Brain microvascular endothelial cell (primary cell): ENCODE results near the gene TTYH1.

ENCODE experiments used
- DNase-seq: peaks from one replicate; pipeline ENCODE4 v3.0.0-alpha.2; 2020
- H3K27ac ChIP-seq: fragments of 250-450 bp; sonication (Bioruptor Pico); 2 replicates; pipeline ENCODE4 v1.5.1; 2020; ENCODE audit warnings: mild to moderate bottlenecking, moderate library complexity
- H3K27me3 ChIP-seq: fragments of 250-450 bp; sonication (Bioruptor Pico); replicated peaks from 2 replicates; pipeline ENCODE4 v1.5.1; 2020; ENCODE audit warnings: mild to moderate bottlenecking
- H3K36me3 ChIP-seq: fragments of 250-450 bp; sonication (Bioruptor Pico); replicated peaks from 2 replicates; pipeline ENCODE4 v1.5.1; 2020; ENCODE audit warnings: mild to moderate bottlenecking
- H3K4me3 ChIP-seq: 2 replicates; pipeline ENCODE4 v1.5.1; 2011; ENCODE audit warnings: low read depth, mild to moderate bottlenecking, control low read depth, low read length, moderate library complexity
- in situ Hi-C: cut with HindIII; loops from 2 replicates; pipeline ENCODE4 v1.10.0; 2017; ENCODE audit warnings: low sequenced_read_pairs, low pct_ligation_motif_present
- TF ChIP-seq, protein P1 (sequence below): IDR thresholded peaks from 2 replicates; pipeline ENCODE4 v1.5.1; 2011; ENCODE audit warnings: low read depth, mild to moderate bottlenecking, moderate library complexity, low read length, control low read depth, inconsistent platforms; ENCODE audit errors: missing control alignments

TTYH1 gene

GRCh38 chr19:54461613-54462012 is 46.3 kb downstream of the TTYH1 start:
- in situ Hi-C loops, result no loop called here
- TF ChIP-seq, protein P1, sequence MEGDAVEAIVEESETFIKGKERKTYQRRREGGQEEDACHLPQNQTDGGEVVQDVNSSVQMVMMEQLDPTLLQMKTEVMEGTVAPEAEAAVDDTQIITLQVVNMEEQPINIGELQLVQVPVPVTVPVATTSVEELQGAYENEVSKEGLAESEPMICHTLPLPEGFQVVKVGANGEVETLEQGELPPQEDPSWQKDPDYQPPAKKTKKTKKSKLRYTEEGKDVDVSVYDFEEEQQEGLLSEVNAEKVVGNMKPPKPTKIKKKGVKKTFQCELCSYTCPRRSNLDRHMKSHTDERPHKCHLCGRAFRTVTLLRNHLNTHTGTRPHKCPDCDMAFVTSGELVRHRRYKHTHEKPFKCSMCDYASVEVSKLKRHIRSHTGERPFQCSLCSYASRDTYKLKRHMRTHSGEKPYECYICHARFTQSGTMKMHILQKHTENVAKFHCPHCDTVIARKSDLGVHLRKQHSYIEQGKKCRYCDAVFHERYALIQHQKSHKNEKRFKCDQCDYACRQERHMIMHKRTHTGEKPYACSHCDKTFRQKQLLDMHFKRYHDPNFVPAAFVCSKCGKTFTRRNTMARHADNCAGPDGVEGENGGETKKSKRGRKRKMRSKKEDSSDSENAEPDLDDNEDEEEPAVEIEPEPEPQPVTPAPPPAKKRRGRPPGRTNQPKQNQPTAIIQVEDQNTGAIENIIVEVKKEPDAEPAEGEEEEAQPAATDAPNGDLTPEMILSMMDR, result no peak
- H3K4me3 ChIP-seq, result no peak overlapping the region
- H3K27me3 ChIP-seq, result no peaks in the 10 kb centered on the region
- no peak for DNase-seq
- H3K36me3 ChIP-seq, result peaks cover 53% of the 10 kb centered on the region
- H3K27ac ChIP-seq, result no peak overlapping the region

- peak overlapping the region; percentile 61 for H3K4me3 ChIP-seq
- TF ChIP-seq, protein P1, result no peak
- peak overlapping the region; percentile 91 for H3K27ac ChIP-seq
- H3K27me3 ChIP-seq, result no peaks in the 10 kb centered on the region
- in situ Hi-C loops, result no loop called here
- DNase-seq, result no peak
- H3K36me3 ChIP-seq, result peaks cover 47% of the 10 kb centered on the region
Measured at GRCh38 chr19:54462047-54462654, 46.9 kb downstream of the TTYH1 start.

DNA sequence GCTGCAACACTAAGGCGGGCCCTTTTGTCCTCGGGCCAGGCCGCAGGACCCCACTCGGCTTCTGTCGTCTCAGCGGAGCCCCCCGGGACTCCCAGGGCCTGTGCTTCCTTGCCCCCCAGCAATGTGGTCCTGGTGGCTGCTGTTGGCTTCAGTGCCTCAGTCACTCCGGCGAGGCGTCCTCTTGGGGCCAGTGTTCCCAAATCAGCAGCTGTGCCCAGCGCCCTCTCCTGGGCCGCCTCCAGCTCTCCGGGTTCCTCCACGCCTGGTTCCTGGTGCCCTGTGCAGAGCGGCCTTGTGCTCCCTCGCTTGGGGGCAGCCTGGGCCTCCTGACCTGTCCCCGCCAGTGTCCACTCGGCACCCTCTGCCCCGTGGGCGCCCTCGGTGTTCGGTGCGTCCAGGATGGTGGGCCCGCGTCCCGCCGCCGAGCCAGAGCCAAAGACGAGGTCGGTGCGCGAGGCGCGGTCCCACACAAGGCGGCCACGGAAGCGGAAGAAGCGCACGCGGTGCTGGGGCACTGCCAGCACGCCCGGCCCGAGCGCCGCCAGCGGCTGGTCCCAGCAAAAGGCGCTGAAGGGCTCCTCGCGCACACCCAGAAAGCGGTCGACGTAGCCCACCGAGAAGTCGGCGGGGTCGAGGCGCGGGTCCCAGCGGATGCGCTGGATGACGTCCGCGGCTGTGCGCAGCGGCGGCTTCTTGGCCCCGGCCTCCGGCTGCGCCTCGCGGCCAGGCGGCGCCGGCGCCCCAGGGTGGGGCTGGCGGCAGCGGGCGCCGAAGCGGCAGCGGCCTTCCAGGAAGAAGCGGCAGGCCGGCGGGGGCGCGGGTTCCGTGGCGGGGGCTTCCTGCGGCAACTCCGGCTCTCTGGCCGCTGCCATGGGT is 47.6 kb downstream of the TTYH1 start:
- peaks cover 40% of the 10 kb centered on the region for H3K36me3 ChIP-seq
- H3K27ac ChIP-seq, result peak overlapping the region; percentile 91
- peak overlapping the region; percentile 61 for H3K4me3 ChIP-seq
- peak; percentile 36 for DNase-seq
- H3K27me3 ChIP-seq, result no peaks in the 10 kb centered on the region
- in situ Hi-C loops, result no loop called here
- TF ChIP-seq, protein P1, result peak; percentile 52

DNA sequence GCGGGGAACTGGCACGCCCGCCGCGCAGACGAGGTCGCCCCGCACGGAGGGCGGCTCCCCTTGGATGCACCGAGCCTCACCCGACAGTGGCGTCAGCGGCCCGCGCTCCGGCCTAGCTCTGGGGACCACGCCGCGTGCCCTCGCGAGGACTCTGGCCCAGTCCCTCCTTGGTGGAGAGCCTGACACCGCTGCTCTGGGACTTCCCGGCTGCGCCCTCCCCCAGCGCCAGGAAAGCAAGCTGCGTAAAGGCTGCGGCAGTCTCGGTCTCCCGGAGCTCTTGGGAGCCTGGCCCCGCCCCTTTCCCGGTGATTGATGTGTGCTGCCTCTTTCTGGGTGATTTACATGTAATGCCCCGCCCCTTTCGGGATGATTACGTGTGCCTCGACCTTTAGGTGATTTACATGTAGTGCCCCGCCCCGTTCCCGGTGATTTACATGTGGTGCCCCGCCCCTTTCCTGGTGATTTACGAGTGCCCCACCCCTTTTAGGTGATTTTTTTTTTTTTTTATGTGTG is 48.3 kb downstream of the TTYH1 start, which contains the start of gene LENG9:
TSS of gene LENG9 (minus strand) at position 248 of the 513 bp plus-strand sequence. CDS start 252 bp downstream, outside the sequence.
- peak within 1 kb of the TSS; percentile 91 for H3K27ac ChIP-seq
- no peaks in the 10 kb centered on the region for H3K27me3 ChIP-seq
- TF ChIP-seq, protein P1, result no peak
- in situ Hi-C loops, result no loop called here
- H3K36me3 ChIP-seq, result peaks cover 33% of the 10 kb centered on the region
- DNase-seq, result peak; percentile 100
- H3K4me3 ChIP-seq, result peak within 1 kb of the TSS; percentile 61

DNA sequence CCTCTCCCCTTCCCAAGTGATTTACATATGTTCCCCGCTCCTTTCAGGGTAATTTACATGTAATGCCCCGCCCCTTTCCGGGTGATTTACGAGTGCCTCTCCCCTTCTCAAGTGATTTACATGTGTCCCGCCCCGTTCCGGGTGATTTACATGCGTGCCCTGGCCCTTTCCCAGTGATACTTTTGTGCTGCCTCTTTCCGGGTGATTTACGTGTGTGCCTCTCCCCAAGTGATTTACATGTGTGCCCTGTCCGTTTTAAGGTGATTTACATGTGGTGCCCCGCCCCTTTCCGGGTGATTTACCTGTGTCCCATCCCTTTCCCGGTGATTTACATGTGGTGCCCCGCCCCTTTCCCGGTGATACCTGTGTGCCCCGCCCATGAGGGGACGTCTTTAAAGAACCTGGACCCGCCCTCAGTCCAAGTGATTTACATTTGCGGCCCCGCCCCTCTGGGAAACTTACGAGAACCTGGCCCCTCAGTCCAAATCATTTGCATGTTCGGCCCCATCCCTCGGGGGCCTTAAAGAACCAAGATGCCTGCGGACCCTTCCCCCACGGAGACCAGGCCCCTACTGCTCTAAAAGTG is 48.9 kb downstream of the TTYH1 start:
- Histone ChIP-seq H3K27me3 (no peaks in the 10 kb centered on the region), H3K27ac (peak overlapping the region; percentile 65), H3K36me3 (peaks cover 27% of the 10 kb centered on the region), H3K4me3 (peak overlapping the region; percentile 61)
- TF ChIP-seq, protein P1, result no peak
- in situ Hi-C loops, result no loop called here
- peak; percentile 91 for DNase-seq
